Activated CD8-positive, alpha-beta memory T cell treated with anti-CD3 and anti-CD28 coated beads, Interleukin-2, amount 50 U/mL, for 24 hours (primary cell): ENCODE data around the gene CXCL12.

Experiments
- DNase-seq: peaks from one replicate; pipeline ENCODE4 v3.0.0-alpha.2; 2020; ENCODE audit errors: extremely low read depth

Gene CXCL12

GRCh38 chr10:44334091-44334490 is 50.8 kb downstream of the CXCL12 start:
- no peak for DNase-seq

GRCh38 chr10:44333511-44333910 is 51.4 kb downstream of the CXCL12 start:
- no peak for DNase-seq

- no peak for DNase-seq
Measured at GRCh38 chr10:44332465-44332864, 52.4 kb downstream of the CXCL12 start.

- no peak for DNase-seq
Measured at GRCh38 chr10:44330431-44330830, 54.5 kb downstream of the CXCL12 start.

GRCh38 chr10:44327461-44327860 is 57.4 kb downstream of the CXCL12 start:
- no peak for DNase-seq
